Kidney epithelial cell (primary cell): Measurements from ENCODE around the gene USB1. TPM values are rescaled to one million over a fixed set of nuclear protein-coding genes. Genes with fewer than 3 reads are reported as not detected.

Source experiments
- DNase-seq: peaks from one replicate; pipeline ENCODE4 v3.0.0-alpha.2; 2010; ENCODE audit warnings: low read depth
- H3K27me3 ChIP-seq: 2 replicates; pipeline ENCODE4 v1.6.0; 2011; ENCODE audit warnings: low read length; ENCODE audit not compliant: control insufficient read depth, insufficient read depth
- H3K36me3 ChIP-seq: 2 replicates; pipeline ENCODE4 v1.5.1; 2011; ENCODE audit warnings: low read length; ENCODE audit not compliant: control insufficient read depth, insufficient read depth
- H3K4me3 ChIP-seq: 2 replicates; pipeline ENCODE4 v1.5.1; 2011; ENCODE audit warnings: low read depth, mild to moderate bottlenecking, control low read depth, low read length
- CTCF ChIP-seq: IDR thresholded peaks from 2 replicates; pipeline ENCODE4 v1.5.1; 2011; ENCODE audit warnings: mild to moderate bottlenecking, moderate library complexity, low read length, control low read depth, inconsistent platforms; ENCODE audit not compliant: insufficient read depth, poor library complexity, severe bottlenecking
- total RNA-seq: library from RNA; depleted of rRNA; stranded (reverse); fragments of >200 nt; gene quantifications from 2 replicates; pipeline ENCODE4 v1.2.3, GENCODE V29; 2015

The USB1 gene
- total RNA-seq, 1 donor from 2014 or later: 50.2 TPM

- Histone ChIP-seq H3K4me3 (no peak overlapping the region), H3K27me3 (no peaks in the 10 kb centered on the region), H3K36me3 (no peaks in the 10 kb centered on the region)
- no peak for TF ChIP-seq CTCF
- no peak for DNase-seq
Measured at GRCh38 chr16:58057784-58058183, 56.6 kb downstream of the USB1 start.

- Histone ChIP-seq H3K4me3 (no peak overlapping the region), H3K36me3 (no peaks in the 10 kb centered on the region), H3K27me3 (no peaks in the 10 kb centered on the region)
- TF ChIP-seq CTCF: no peak
- DNase-seq: no peak
Measured at GRCh38 chr16:58062821-58063220, 61.6 kb downstream of the USB1 start.

- H3K36me3 ChIP-seq: no peaks in the 10 kb centered on the region
- H3K4me3 ChIP-seq: no peak overlapping the region
- no peak for TF ChIP-seq CTCF
- no peaks in the 10 kb centered on the region for H3K27me3 ChIP-seq
- no peak for DNase-seq
Measured at GRCh38 chr16:58063377-58064076, 62.3 kb downstream of the USB1 start.

GRCh38 chr16:58070585-58070984 is 69.4 kb downstream of the USB1 start:
- no peak for TF ChIP-seq CTCF
- H3K4me3 ChIP-seq: no peak overlapping the region
- no peaks in the 10 kb centered on the region for H3K36me3 ChIP-seq
- DNase-seq: no peak
- H3K27me3 ChIP-seq: no peaks in the 10 kb centered on the region

Other genes starting within 250 kb of the USB1 start
- 84.9 and 94.7 TPM in 2 replicates for gene KIFC3, start 198.9 kb upstream of the USB1 start, total RNA-seq
- not detected in 2 replicates for gene CNGB1, start 30.3 kb upstream of the USB1 start, total RNA-seq
- 11.9 and 15.7 TPM in 2 replicates for gene ZNF319, start 735 bp upstream of the USB1 start, total RNA-seq
- 78.7 and 87.1 TPM in 2 replicates for gene MMP15, start 24.3 kb downstream of the USB1 start, total RNA-seq
- 79.6 and 84.2 TPM in 2 replicates for gene CFAP20, start 128.0 kb downstream of the USB1 start, total RNA-seq
- gene CSNK2A2, start 196.7 kb downstream of the USB1 start, total RNA-seq: 52.9 and 54.8 TPM in 2 replicates